Fibroblast of mammary gland (primary cell): ENCODE measurements around the gene DLK1.

Experiments used
- DNase-seq: peaks from one replicate; pipeline ENCODE4 v3.0.0-alpha.2; 2010; ENCODE audit warnings: low read depth
- H3K4me3 ChIP-seq: 2 replicates; pipeline ENCODE4 v1.5.1; 2011; ENCODE audit warnings: low read depth, mild to moderate bottlenecking, low read length, moderate library complexity; ENCODE audit not compliant: control insufficient read depth
- TF ChIP-seq, protein P1 (sequence below): conservative IDR thresholded peaks from 2 replicates; pipeline ENCODE4 v1.5.1; 2011; ENCODE audit warnings: low read depth, low read length, inconsistent platforms; ENCODE audit not compliant: control insufficient read depth, insufficient read depth

The DLK1 gene

DNA sequence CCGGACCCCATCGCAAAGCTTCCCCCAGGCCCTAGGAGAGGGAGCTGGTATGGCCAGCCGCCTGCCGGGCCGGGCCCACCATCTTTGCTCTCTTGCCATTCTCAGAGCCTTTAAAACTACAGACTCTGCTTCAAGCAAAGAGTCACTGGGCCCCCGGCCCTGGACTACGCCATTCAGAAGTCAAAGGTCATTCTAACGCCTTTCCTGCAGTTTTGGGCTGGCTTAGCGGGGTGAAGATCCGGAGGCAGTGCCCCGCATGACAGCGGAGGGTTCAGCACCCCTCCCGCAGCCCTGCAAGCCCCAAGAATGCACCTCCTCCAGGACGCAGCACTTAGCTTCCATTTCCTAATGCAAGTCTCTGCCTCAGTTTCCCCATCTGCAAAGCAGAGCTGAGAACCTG is 61.0 kb downstream of the DLK1 start:
- DNase-seq: no peak
- TF ChIP-seq, protein P1, sequence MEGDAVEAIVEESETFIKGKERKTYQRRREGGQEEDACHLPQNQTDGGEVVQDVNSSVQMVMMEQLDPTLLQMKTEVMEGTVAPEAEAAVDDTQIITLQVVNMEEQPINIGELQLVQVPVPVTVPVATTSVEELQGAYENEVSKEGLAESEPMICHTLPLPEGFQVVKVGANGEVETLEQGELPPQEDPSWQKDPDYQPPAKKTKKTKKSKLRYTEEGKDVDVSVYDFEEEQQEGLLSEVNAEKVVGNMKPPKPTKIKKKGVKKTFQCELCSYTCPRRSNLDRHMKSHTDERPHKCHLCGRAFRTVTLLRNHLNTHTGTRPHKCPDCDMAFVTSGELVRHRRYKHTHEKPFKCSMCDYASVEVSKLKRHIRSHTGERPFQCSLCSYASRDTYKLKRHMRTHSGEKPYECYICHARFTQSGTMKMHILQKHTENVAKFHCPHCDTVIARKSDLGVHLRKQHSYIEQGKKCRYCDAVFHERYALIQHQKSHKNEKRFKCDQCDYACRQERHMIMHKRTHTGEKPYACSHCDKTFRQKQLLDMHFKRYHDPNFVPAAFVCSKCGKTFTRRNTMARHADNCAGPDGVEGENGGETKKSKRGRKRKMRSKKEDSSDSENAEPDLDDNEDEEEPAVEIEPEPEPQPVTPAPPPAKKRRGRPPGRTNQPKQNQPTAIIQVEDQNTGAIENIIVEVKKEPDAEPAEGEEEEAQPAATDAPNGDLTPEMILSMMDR: no peak
- H3K4me3 ChIP-seq: no peak overlapping the region
